HG02943 (cell line): ENCODE data around the gene CLASP1.
"Not testable (repeated sequence)": the region's sequence is repeated elsewhere in the genome, so short reads cannot be mapped to it uniquely, and the experiment has no call there.

ENCODE experiments used
- ATAC-seq: cut with Tn5 transposase; IDR thresholded peaks from one replicate; pipeline ENCODE4 v1.9.1; 2021; ENCODE audit warnings: mild to moderate bottlenecking, low read depth, moderate library complexity; ENCODE audit not compliant: unreplicated experiment

Gene CLASP1

DNA sequence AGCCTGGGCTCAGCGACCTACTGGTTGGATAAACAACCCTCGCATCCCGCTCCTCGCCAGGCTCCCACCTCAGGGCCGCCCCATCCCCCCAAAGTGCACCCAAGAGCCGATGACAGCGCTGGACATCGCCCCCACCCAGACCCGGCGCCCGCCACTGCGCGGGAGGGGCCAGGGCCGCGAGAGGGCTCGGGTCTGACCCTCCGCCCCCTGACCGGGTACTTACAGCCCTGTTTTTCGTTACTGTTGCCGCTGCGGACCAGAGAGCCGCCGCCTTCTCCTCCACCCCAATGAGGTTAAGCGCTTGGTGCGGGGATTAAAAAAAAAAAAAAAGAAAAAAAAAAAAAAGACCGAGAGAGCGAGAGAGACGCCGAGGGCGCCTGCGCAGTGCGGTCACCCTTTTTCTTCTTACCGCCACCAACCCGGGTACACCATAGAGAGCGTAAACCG is at the start of gene CLASP1:
CLASP1 (minus strand) TSS at position 314 of the 447 bp plus-strand sequence. CDS start 43,567 bp downstream, outside the sequence.
- ATAC-seq = peak; percentile 35

DNA sequence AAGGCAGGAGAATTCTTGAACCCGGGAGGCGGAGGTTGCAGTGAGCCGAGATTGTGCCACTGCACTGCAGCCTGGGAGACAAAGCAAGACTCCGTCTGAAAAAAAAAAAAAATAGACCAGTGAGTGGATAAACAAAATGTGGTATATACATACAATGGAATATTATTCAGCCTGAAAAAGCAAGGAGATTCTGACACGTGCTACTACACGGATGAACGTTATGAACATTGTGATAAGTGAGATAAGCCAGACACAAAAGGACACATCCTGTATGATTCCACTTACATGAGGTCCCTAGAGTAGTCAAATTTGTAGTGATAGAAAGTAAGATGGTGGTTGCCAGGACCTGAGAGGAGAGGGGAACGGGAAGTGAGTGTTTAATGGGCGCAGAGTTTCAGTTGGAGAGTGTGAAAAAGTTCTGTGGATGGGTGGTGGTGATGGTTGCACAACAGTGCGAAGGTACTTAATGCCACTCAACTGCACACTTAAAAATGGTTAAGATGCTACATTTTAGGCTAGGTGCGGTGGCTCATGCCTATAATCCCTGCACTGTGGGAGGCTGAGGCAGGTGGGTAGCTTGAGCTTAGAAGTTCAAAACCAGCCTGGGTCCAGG is 49.2 kb upstream of the CLASP1 start:
- no peak for ATAC-seq

- ATAC-seq = no peak
These were observed 47.9 kb upstream of the CLASP1 start for GRCh38 chr2:121697108-121697631.

DNA sequence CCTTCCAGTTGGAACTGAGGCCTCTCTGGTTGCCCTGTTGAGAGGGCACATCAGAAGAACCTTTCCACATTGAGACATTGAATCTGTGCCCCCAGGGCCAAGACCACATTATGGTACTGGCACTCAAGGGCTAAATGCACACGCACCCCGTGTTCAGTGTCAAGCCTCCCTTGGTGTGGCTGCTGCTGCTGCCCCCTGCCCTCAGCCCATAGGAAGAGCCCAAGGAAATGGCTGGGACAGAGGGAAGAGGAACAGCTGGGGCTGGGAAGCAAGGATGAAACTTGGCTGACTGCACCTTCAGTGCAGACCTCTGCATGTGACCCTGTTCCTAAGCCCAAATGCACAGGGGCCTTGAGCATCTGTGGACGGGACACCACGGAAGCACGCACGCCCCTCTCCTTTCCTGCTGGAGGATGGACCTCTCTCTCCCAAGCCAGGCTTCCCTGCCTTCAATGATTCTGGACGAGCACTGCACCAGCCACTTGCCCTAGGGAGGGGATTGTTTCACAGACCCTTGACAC is 47.2 kb upstream of the CLASP1 start:
- no peak for ATAC-seq

GRCh38 chr2:121695171-121695451 is 45.8 kb upstream of the CLASP1 start:
- ATAC-seq = no peak

GRCh38 chr2:121694398-121695170 is 45.3 kb upstream of the CLASP1 start:
- no peak for ATAC-seq

- ATAC-seq = not testable (repeated sequence)
These were observed 41.3 kb upstream of the CLASP1 start for GRCh38 chr2:121690572-121690971.

DNA sequence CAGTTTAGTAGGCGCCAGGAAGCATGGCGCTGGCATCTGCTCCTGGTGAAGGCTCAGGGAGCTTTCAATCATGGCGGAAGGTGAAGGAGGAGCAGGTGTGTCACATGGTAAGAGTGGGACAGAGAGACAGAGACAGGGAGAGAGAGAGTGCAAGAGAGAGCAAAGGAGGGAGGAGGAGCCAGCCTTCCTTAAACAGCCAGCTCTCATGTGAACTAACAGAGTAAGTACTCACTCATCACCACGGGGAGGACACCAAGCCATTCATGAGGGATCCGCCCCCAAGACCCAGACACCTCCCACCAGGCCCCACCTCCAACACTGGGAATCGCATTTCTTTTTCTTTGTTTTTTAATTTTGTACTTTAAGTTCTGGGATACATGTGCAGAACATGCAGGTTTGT is 40.8 kb upstream of the CLASP1 start:
- no peak for ATAC-seq

DNA sequence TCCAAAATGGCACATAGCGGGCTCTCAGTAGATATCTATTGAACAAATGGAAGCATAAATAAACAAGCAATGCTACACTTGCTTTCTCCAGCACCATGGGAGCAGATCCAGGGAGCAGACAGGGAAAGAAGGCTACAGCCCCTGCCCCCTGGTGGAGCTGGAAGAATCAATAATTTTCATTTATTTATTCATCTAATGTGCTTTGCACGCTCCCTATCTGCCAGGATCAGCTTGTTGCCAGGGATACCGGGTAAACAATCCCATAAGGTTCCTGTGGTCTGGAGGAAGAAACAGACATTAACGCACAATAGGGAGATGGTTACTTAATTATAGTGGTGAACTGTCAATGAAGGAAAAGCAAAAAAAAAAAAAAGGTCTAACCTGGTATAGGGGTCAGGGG is 40.1 kb upstream of the CLASP1 start:
- no peak for ATAC-seq

DNA sequence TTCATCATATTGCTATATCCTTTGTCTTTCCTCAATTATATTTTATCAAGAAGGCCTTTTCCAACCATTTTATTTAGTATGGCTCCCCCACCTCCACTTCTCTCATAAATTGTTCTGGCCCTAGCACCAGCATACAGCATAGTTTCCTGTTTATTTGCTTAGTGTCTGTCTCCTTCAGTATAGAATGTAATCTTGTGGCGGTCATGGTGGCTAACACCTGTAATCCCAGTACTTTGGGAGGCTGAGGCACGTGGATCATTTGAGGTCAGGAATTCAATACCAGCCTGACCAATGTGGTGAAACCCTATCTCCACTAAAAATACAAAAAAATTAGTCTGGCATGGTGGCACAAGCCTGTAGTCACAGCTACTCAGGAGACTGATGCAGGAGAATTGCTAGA is 39.6 kb upstream of the CLASP1 start:
- ATAC-seq = no peak

DNA sequence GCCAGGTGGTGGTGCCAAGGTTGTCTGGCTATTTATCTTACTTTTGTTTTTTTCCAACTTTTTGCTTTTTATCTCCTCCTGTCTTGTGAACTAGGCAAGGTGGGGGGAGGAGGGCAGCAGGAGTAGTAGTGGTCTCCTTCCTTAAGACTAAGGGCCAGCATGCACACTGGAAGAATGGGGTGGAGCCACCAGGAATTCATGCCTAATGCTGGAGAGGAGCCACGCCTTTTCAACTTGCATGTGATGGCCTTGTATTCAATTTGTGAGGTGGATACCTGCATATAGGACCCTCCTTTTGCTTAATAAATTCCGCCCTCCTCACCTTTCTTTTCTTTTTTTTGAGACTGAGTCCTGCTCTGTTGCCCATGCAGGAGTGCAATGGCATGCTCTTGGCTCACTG is 37.6 kb upstream of the CLASP1 start:
- ATAC-seq = no peak

- ATAC-seq = no peak
These were observed 37.0 kb upstream of the CLASP1 start for GRCh38 chr2:121686218-121686617.

GRCh38 chr2:121682396-121683298 is 33.4 kb upstream of the CLASP1 start:
- ATAC-seq = no peak

- no peak for ATAC-seq
These were observed 28.6 kb upstream of the CLASP1 start for GRCh38 chr2:121677855-121678254.

- ATAC-seq = not testable (repeated sequence)
These were observed 22.4 kb upstream of the CLASP1 start for GRCh38 chr2:121671621-121672020.

DNA sequence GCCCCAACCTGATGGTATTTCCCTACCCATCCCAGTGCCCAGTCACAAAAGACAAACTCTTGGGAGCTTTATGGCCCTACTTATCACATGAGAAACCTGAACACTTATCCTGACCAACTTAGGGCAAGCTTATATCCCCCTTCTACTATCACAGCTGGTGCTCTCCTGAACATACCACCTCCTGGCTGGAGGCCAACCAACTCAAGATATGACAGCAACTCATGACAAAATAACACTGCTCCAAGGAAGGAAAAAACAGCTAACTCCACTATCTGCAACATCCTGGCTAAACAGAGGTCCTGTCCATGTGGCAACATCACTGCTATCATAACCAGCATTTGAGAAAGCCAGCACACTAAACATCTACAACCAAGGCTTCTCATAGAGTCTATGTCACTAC is 20.9 kb upstream of the CLASP1 start:
- no peak for ATAC-seq

- no peak for ATAC-seq
These were observed 18.4 kb upstream of the CLASP1 start for GRCh38 chr2:121667618-121668017.

GRCh38 chr2:121666042-121666441 is 16.8 kb upstream of the CLASP1 start:
- no peak for ATAC-seq

DNA sequence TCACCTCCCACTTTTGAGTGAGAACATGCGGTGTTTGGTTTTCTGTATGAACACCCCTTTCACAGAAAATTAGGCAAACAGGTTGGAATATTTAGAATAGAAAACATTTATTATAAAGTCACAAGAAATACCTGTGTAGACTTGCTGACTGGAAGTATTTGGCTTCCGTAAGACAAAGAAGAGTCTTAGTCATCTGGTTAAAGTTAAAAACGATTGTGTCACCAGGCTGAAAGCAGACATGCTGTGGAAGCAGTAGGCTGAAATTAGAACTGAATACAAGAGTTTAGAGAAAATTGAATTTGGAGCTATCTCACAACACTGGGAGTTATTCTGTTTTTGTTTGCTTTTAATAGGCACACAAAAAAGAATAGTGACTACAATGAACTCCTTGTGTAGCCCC is 16.2 kb upstream of the CLASP1 start:
- ATAC-seq = no peak

GRCh38 chr2:121664713-121665112 is 15.5 kb upstream of the CLASP1 start:
- ATAC-seq = no peak

- no peak for ATAC-seq
These were observed 14.8 kb upstream of the CLASP1 start for GRCh38 chr2:121664086-121664485.
